CD14-positive monocyte (primary cell): ENCODE measurements around the gene HDAC4. TPM values are rescaled to one million over a fixed set of nuclear protein-coding genes. Genes with fewer than 3 reads are reported as not detected.

Experiments
- DNase-seq, 3 donors: peaks; one replicate each; pipeline ENCODE4 v3.0.0-alpha.2; 2011 to 2022
- H2AFZ ChIP-seq: 2 replicates; pipeline ENCODE4 v1.6.0; 2012; ENCODE audit warnings: mild to moderate bottlenecking, low read depth, low read length, inconsistent platforms; ENCODE audit not compliant: insufficient read depth, poor library complexity, severe bottlenecking
- H3K27ac ChIP-seq, 2 donors: 1 replicate in 1 of 2; 2 replicates in 1 of 2; pipeline ENCODE4 v1.5.1; 2012 to 2013; ENCODE audit warnings: low read length in 2 of 2, control low read depth in 1 of 2, inconsistent platforms in 1 of 2, low read depth in 1 of 2, mild to moderate bottlenecking in 1 of 2
- H3K27me3 ChIP-seq, 2 donors: one replicate each; pipeline versions ENCODE4 v1.6.0 to v1.6.1; 2011 to 2013; ENCODE audit warnings: low read length in 2 of 2; ENCODE audit not compliant: control insufficient read depth in 2 of 2, insufficient read depth in 2 of 2
- H3K36me3 ChIP-seq, 2 donors: replicated peaks in 1 of 2; 1 replicate in 1 of 2; 2 replicates in 1 of 2; pipeline versions ENCODE4 v1.5.1 to v1.6.1; 2012 to 2013; ENCODE audit warnings: low read length in 2 of 2, control low read depth in 1 of 2, inconsistent platforms in 1 of 2, mild to moderate bottlenecking in 1 of 2; ENCODE audit not compliant: insufficient read depth in 2 of 2, control insufficient read depth in 1 of 2
- H3K4me1 ChIP-seq, 2 donors: 1 replicate in 1 of 2; 2 replicates in 1 of 2; pipeline versions ENCODE4 v1.5.1 to v1.6.1; 2012 to 2013; ENCODE audit warnings: low read length in 2 of 2, control low read depth in 1 of 2, inconsistent platforms in 1 of 2, mild to moderate bottlenecking in 1 of 2, moderate library complexity in 1 of 2; ENCODE audit not compliant: insufficient read depth in 2 of 2, control insufficient read depth in 1 of 2
- H3K4me2 ChIP-seq: replicated peaks from 2 replicates; pipeline ENCODE3; 2012; ENCODE audit warnings: low read length, moderate library complexity, mild to moderate bottlenecking; ENCODE audit not compliant: poor library complexity, severe bottlenecking; ENCODE audit errors: extremely low read depth
- H3K4me3 ChIP-seq, 3 experiments: fragments of 200-600 bp in 1 of 3; sonication (generic) in 1 of 3; replicated peaks in 1 of 3; 1 replicate in 2 of 3; 2 replicates in 1 of 3; pipeline ENCODE4 v1.5.1; 2011 to 2013; ENCODE audit warnings: low read length in 3 of 3, mild to moderate bottlenecking in 3 of 3, control low read depth in 2 of 3, low read depth in 2 of 3, inconsistent platforms in 1 of 3, moderate library complexity in 1 of 3
- H3K79me2 ChIP-seq: 2 replicates; pipeline ENCODE4 v1.6.0; 2012; ENCODE audit warnings: mild to moderate bottlenecking, control low read depth, inconsistent platforms, low read length, moderate library complexity; ENCODE audit not compliant: insufficient read depth
- H3K9ac ChIP-seq: 2 replicates; pipeline ENCODE4 v1.6.0; 2017; ENCODE audit warnings: low read length, mild to moderate bottlenecking; ENCODE audit not compliant: insufficient read depth, poor library complexity, severe bottlenecking
- H3K9me3 ChIP-seq, 2 donors: replicated peaks in 1 of 2; 1 replicate in 1 of 2; 2 replicates in 1 of 2; pipeline versions ENCODE4 v1.5.1 to v1.6.1; 2012 to 2013; ENCODE audit warnings: low read length in 2 of 2, control low read depth in 1 of 2; ENCODE audit not compliant: control insufficient read depth in 1 of 2, insufficient read depth in 1 of 2
- H4K20me1 ChIP-seq: 2 replicates; pipeline ENCODE4 v1.6.0; 2012; ENCODE audit warnings: mild to moderate bottlenecking, low read length, control low read depth, moderate library complexity; ENCODE audit not compliant: insufficient read depth
- H3K27ac Mint-ChIP-seq, 7 donors: one replicate each; pipeline ENCODE4 v1.8.0; 2020; ENCODE audit warnings: mild to moderate bottlenecking in 7 of 7, mixed read lengths in 7 of 7, moderate library complexity in 6 of 7, inconsistent platforms in 2 of 7
- H3K27me3 Mint-ChIP-seq, 3 donors: one replicate each; pipeline ENCODE4 v1.8.0; 2021 to 2022; ENCODE audit warnings: low read depth in 3 of 3, mild to moderate bottlenecking in 3 of 3, mixed read lengths in 3 of 3, moderate library complexity in 3 of 3, inconsistent platforms in 1 of 3
- H3K36me3 Mint-ChIP-seq, 2 donors: one replicate each; pipeline ENCODE4 v1.8.0; 2020; ENCODE audit warnings: mixed read lengths in 2 of 2, inconsistent platforms in 1 of 2, mild to moderate bottlenecking in 1 of 2
- H3K4me1 Mint-ChIP-seq: one replicate; pipeline ENCODE4 v1.8.0; 2020; ENCODE audit warnings: mild to moderate bottlenecking, mixed read lengths
- H3K4me3 Mint-ChIP-seq, 2 donors: one replicate each; pipeline ENCODE4 v1.8.0; 2020; ENCODE audit warnings: mild to moderate bottlenecking in 2 of 2, mixed read lengths in 2 of 2, moderate library complexity in 1 of 2
- H3K9me3 Mint-ChIP-seq, 7 donors: one replicate each; pipeline ENCODE4 v1.8.0; 2020 to 2022; ENCODE audit warnings: mixed read lengths in 7 of 7, mild to moderate bottlenecking in 6 of 7, moderate library complexity in 6 of 7, inconsistent platforms in 2 of 7
- CTCF ChIP-seq: fragments of 200-600 bp; IDR thresholded peaks from one replicate; pipeline ENCODE4 v1.8.0; 2022; ENCODE audit warnings: antibody characterized with exemption, mild to moderate bottlenecking
- WGBS: methylation state at CpG from one replicate; pipeline ENCODE4 v1.1.5; 2013; ENCODE audit warnings: missing lambda C conversion rate; ENCODE audit not compliant: insufficient coverage; 5-methylcytosine and 5-hydroxymethylcytosine counted together
- intact Hi-C, 2 donors: fragments of 100-400 bp; cut with micrococcal nuclease; formaldehyde crosslinking; loops; one replicate each; pipeline versions ENCODE4 v1.15.0 to v1.15.1; 2023
- polyA plus RNA-seq, 3 donors: library from polyadenylated mRNA; depleted of rRNA in 1 of 3; unstranded in 2 of 3; stranded (reverse) in 1 of 3; fragments of 300-500 nt in 2 of 3; fragments of >200 nt in 1 of 3; fragmentation: Illumina TruSeq in 2 of 3; gene quantifications; 1 replicate in 2 of 3; 2 replicates in 1 of 3; pipeline ENCODE4 v1.2.3, GENCODE V29; 2012 to 2021

HDAC4 gene
- polyA plus RNA-seq, 3 donors: 3.3 to 23.0 (median 4.5) TPM

GRCh38 chr2:239257511-239257937 lies 143.3 kb downstream of the HDAC4 start:
- intact Hi-C loops: loop anchor here in 1 of 2 donors (10.0 kb wide), 1 partner anchor 207 kb away; no protein-coding TSS in a partner anchor
- no peak for TF ChIP-seq CTCF

GRCh38 chr2:239256350-239256743 lies 144.5 kb downstream of the HDAC4 start:
- DNase-seq: peak in 1 of 3 donors; percentile 27
- peaks cover 98% of the 10 kb centered on the region for H3K4me1 Mint-ChIP-seq
- peaks cover 0 to 3% (median 0%) of the 10 kb centered on the region in 7 donors for H3K9me3 Mint-ChIP-seq
- Histone ChIP-seq H3K27me3 (no peaks in the 10 kb centered on the region), H3K4me3 (no peak overlapping the region), H3K36me3 (peaks cover 0 to 2% of the 10 kb centered on the region in 2 donors), H2AFZ (no peak overlapping the region), H3K4me2 (no peak overlapping the region), H3K79me2 (peaks cover 93% of the 10 kb centered on the region), H3K27ac (peak overlapping the region; percentile 5 to 95), H3K9me3 (no peaks in the 10 kb centered on the region), H3K9ac (no peak overlapping the region), H3K4me1 (peaks cover 96 to 100% of the 10 kb centered on the region in 2 donors), H4K20me1 (no peaks in the 10 kb centered on the region)
- peak overlapping the region; percentile 71 to 96 (median 75) for H3K27ac Mint-ChIP-seq
- WGBS: 72% methylated on average over 5 of the region's 6 CpGs
- no peaks in the 10 kb centered on the region for H3K27me3 Mint-ChIP-seq
- H3K4me3 Mint-ChIP-seq: no peak overlapping the region
- peaks cover 14 to 32% of the 10 kb centered on the region in 2 donors for H3K36me3 Mint-ChIP-seq
- intact Hi-C loops: loop anchor here in 1 of 2 donors (10.0 kb wide), 1 partner anchor 208 kb away; no protein-coding TSS in a partner anchor
- no peak for TF ChIP-seq CTCF

More at GRCh38 chr2:239257511-239257937, 143.3 kb downstream of the HDAC4 start:
- Histone ChIP-seq H2AFZ (no peak overlapping the region), H3K9ac (no peak overlapping the region), H3K79me2 (peaks cover 93% of the 10 kb centered on the region), H3K36me3 (peaks cover 0 to 2% of the 10 kb centered on the region in 2 donors), H3K9me3 (no peaks in the 10 kb centered on the region), H3K4me2 (peak overlapping the region; percentile 73), H3K27ac (peak overlapping the region; percentile 41 to 95), H3K4me3 (peak overlapping the region in 1 of 3 experiments; percentile 58), H4K20me1 (no peaks in the 10 kb centered on the region), H3K27me3 (no peaks in the 10 kb centered on the region), H3K4me1 (peaks cover 96 to 100% of the 10 kb centered on the region in 2 donors)
- Mint-ChIP-seq H3K27ac (peak overlapping the region; percentile 92 to 96 (median 95)), H3K36me3 (peaks cover 19 to 37% of the 10 kb centered on the region in 2 donors), H3K4me1 (peaks cover 97% of the 10 kb centered on the region), H3K27me3 (no peaks in the 10 kb centered on the region), H3K9me3 (peaks cover 0 to 3% (median 0%) of the 10 kb centered on the region in 7 donors), H3K4me3 (peak overlapping the region; percentile 3 to 65)
- DNase-seq: peak; percentile 82 to 92 (median 92)
